IMR-90 (cell line): Measurements from ENCODE around the gene EPAS1. TPM values are rescaled to one million over a fixed set of nuclear protein-coding genes. Genes with fewer than 3 reads are reported as not detected.

Experiments used
- ATAC-seq: fragments of 200-7000 bp; cut with Tn5 transposase; 2 replicates; pipeline ENCODE4 v1.9.1; 2020; ENCODE audit warnings: low read depth, mild to moderate bottlenecking, moderate library complexity
- BruUV-seq: library from RNA; stranded (reverse); fragments of 400-500 nt; replicated peaks from 2 replicates; lab custom pipeline; 2021; lab: Mats Ljungman, UMichigan
- CTCF ChIA-PET: fragments of 300-600 bp; formaldehyde crosslinking; extraction: SDS; loops from one replicate; lab custom pipeline; 2021; ENCODE audit warnings: antibody characterized with exemption; lab: Yijun Ruan, JAX
- POLR2A ChIA-PET: fragments of 300-600 bp; sonication (Branson Sonifier 250); formaldehyde crosslinking; loops from one replicate; lab custom pipeline; 2022; ENCODE audit warnings: antibody characterized with exemption; ENCODE audit not compliant: unreplicated experiment; lab: Charles Lee
- DNase-seq: peaks from one replicate; pipeline ENCODE4 v3.0.0; 2013
- H2AFZ ChIP-seq: replicated peaks from 2 replicates; pipeline ENCODE3; 2013; ENCODE audit warnings: low read length, mild to moderate bottlenecking; ENCODE audit not compliant: poor library complexity
- H2AK5ac ChIP-seq: 2 replicates; pipeline ENCODE4 v1.6.1; 2013; ENCODE audit warnings: low read depth, low read length, inconsistent platforms
- H2AK9ac ChIP-seq: replicated peaks from 2 replicates; pipeline ENCODE3; 2013; ENCODE audit warnings: mild to moderate bottlenecking, low read depth, low read length, moderate library complexity; ENCODE audit not compliant: poor library complexity
- H2BK120ac ChIP-seq: 2 replicates; pipeline ENCODE4 v1.6.1; 2013; ENCODE audit warnings: low read depth, low read length, inconsistent platforms
- H2BK15ac ChIP-seq: 3 replicates; pipeline ENCODE4 v1.6.1; 2013; ENCODE audit warnings: low read depth, low read length, inconsistent platforms
- H2BK20ac ChIP-seq: 2 replicates; pipeline ENCODE4 v1.6.1; 2013; ENCODE audit warnings: low read depth, mild to moderate bottlenecking, inconsistent platforms, low read length, moderate library complexity
- H2BK5ac ChIP-seq: 2 replicates; pipeline ENCODE4 v1.6.1; 2013; ENCODE audit warnings: mild to moderate bottlenecking, low read depth, low read length, inconsistent platforms; ENCODE audit not compliant: poor library complexity, severe bottlenecking
- H3K14ac ChIP-seq: replicated peaks from 2 replicates; pipeline ENCODE4 v1.6.1; 2013; ENCODE audit warnings: low read depth, low read length, inconsistent platforms
- H3K18ac ChIP-seq: 2 replicates; pipeline ENCODE4 v1.6.1; 2013; ENCODE audit warnings: low read depth, low read length, control low read depth
- H3K23ac ChIP-seq: 2 replicates; pipeline ENCODE4 v1.6.1; 2013; ENCODE audit warnings: low read depth, low read length, inconsistent platforms
- H3K27ac ChIP-seq: 2 replicates; pipeline ENCODE4 v1.5.1; 2013; ENCODE audit warnings: mild to moderate bottlenecking, control low read depth, low read length; ENCODE audit not compliant: insufficient read depth
- H3K27me3 ChIP-seq: 2 replicates; pipeline ENCODE4 v1.6.1; 2013; ENCODE audit warnings: low read length; ENCODE audit not compliant: control insufficient read depth, insufficient read depth
- H3K36me3 ChIP-seq: 2 replicates; pipeline ENCODE4 v1.6.1; 2013; ENCODE audit warnings: low read length, mixed read lengths; ENCODE audit not compliant: control insufficient read depth, insufficient read depth
- H3K4ac ChIP-seq: 2 replicates; pipeline ENCODE4 v1.6.1; 2013; ENCODE audit warnings: low read depth, low read length, inconsistent platforms
- H3K4me1 ChIP-seq: 2 replicates; pipeline ENCODE4 v1.6.1; 2013; ENCODE audit warnings: low read length, mixed read lengths; ENCODE audit not compliant: control insufficient read depth, insufficient read depth
- H3K4me2 ChIP-seq: 2 replicates; pipeline ENCODE4 v1.6.1; 2013; ENCODE audit warnings: low read depth, mild to moderate bottlenecking, control low read depth, low read length, moderate library complexity
- H3K4me3 ChIP-seq: 2 replicates; pipeline ENCODE4 v1.5.1; 2013; ENCODE audit warnings: low read depth, mild to moderate bottlenecking, control low read depth, low read length, moderate library complexity; ENCODE audit not compliant: insufficient read depth
- H3K56ac ChIP-seq: 2 replicates; pipeline ENCODE4 v1.6.1; 2013; ENCODE audit warnings: low read length, inconsistent platforms; ENCODE audit not compliant: insufficient read depth; ENCODE audit errors: extremely low read depth
- H3K79me1 ChIP-seq, 2 experiments: 2 replicates each; pipeline ENCODE4 v1.6.1; 2013; ENCODE audit warnings: low read length in 2 of 2, inconsistent platforms in 1 of 2, low read depth in 1 of 2
- H3K9ac ChIP-seq: 2 replicates; pipeline ENCODE4 v1.6.1; 2013; ENCODE audit warnings: low read depth, low read length, control low read depth
- H3K9me1 ChIP-seq: 2 replicates; pipeline ENCODE4 v1.6.1; 2013; ENCODE audit warnings: low read length, inconsistent platforms; ENCODE audit not compliant: insufficient read depth
- H3K9me3 ChIP-seq: 2 replicates; pipeline ENCODE4 v1.6.1; 2013; ENCODE audit warnings: low read length; ENCODE audit not compliant: control insufficient read depth, insufficient read depth
- H4K20me1 ChIP-seq: 2 replicates; pipeline ENCODE4 v1.6.1; 2013; ENCODE audit warnings: low read length, inconsistent platforms; ENCODE audit not compliant: insufficient read depth
- H4K5ac ChIP-seq: 2 replicates; pipeline ENCODE4 v1.6.1; 2013; ENCODE audit warnings: mild to moderate bottlenecking, low read depth, low read length, control low read depth
- H4K8ac ChIP-seq, 2 experiments: 2 replicates each; pipeline ENCODE4 v1.6.1; 2013; ENCODE audit warnings: low read depth in 2 of 2, low read length in 2 of 2, control low read depth in 1 of 2, inconsistent platforms in 1 of 2
- H4K91ac ChIP-seq: 2 replicates; pipeline ENCODE4 v1.6.1; 2013; ENCODE audit warnings: low read depth, low read length, inconsistent platforms; ENCODE audit not compliant: insufficient read depth
- BHLHE40 ChIP-seq: fragments of 150-350 bp; IDR thresholded peaks from 2 replicates; pipeline ENCODE4 v1.6.1; 2016; ENCODE audit warnings: mild to moderate bottlenecking, low read depth, low read length
- CEBPB ChIP-seq: IDR thresholded peaks from 2 replicates; pipeline ENCODE4 v1.6.1; 2012; ENCODE audit warnings: low read depth, low read length, improper control_type of control experiment
- CHD1 ChIP-seq: IDR thresholded peaks from 2 replicates; pipeline ENCODE4 v1.6.1; 2012; ENCODE audit warnings: low read depth, low read length, improper control_type of control experiment
- CTCF ChIP-seq: conservative IDR thresholded peaks from 2 replicates; pipeline ENCODE4 v1.5.1; 2012; ENCODE audit warnings: mild to moderate bottlenecking, low read depth, low read length, improper control_type of control experiment
- ELK1 ChIP-seq: fragments of 150-350 bp; IDR thresholded peaks from 2 replicates; pipeline ENCODE4 v1.6.1; 2016; ENCODE audit warnings: low read depth, mild to moderate bottlenecking, low read length, moderate library complexity, borderline replicate concordance
- MAFK ChIP-seq: IDR thresholded peaks from 2 replicates; pipeline ENCODE4 v1.6.1; 2012; ENCODE audit warnings: low read depth, low read length, improper control_type of control experiment
- MAZ ChIP-seq: IDR thresholded peaks from 2 replicates; pipeline ENCODE4 v1.6.1; 2012; ENCODE audit warnings: low read depth, mild to moderate bottlenecking, low read length, improper control_type of control experiment, moderate library complexity, borderline replicate concordance
- MXI1 ChIP-seq: IDR thresholded peaks from 2 replicates; pipeline ENCODE4 v1.6.1; 2012; ENCODE audit warnings: low read depth, mild to moderate bottlenecking, low read length, moderate library complexity, borderline replicate concordance
- NFE2L2 ChIP-seq: fragments of 150-350 bp; IDR thresholded peaks from 2 replicates; pipeline ENCODE4 v1.6.1; 2016; ENCODE audit warnings: low read depth, mild to moderate bottlenecking, low read length
- POLR2A ChIP-seq: IDR thresholded peaks from 2 replicates; pipeline ENCODE4 v1.6.1; 2012; ENCODE audit warnings: mild to moderate bottlenecking, low read depth, low read length
- RAD21 ChIP-seq: IDR thresholded peaks from 2 replicates; pipeline ENCODE4 v1.6.1; 2012; ENCODE audit warnings: low read length, improper control_type of control experiment
- RCOR1 ChIP-seq: IDR thresholded peaks from 2 replicates; pipeline ENCODE4 v1.6.1; 2012; ENCODE audit warnings: mild to moderate bottlenecking, low read length, improper control_type of control experiment; ENCODE audit not compliant: insufficient replicate concordance
- RFX5 ChIP-seq: IDR thresholded peaks from 2 replicates; pipeline ENCODE4 v1.8.0; 2012; ENCODE audit warnings: low read depth, mild to moderate bottlenecking, low read length, moderate library complexity
- SMC3 ChIP-seq: fragments of 150-350 bp; IDR thresholded peaks from 2 replicates; pipeline ENCODE4 v1.6.1; 2016; ENCODE audit warnings: low read depth, mild to moderate bottlenecking, antibody characterized with exemption, low read length, moderate library complexity
- USF2 ChIP-seq: fragments of 150-350 bp; IDR thresholded peaks from 2 replicates; pipeline ENCODE4 v1.6.1; 2017; ENCODE audit warnings: mild to moderate bottlenecking, antibody characterized with exemption, low read length, low read depth
- WGBS, 2 experiments: methylation state at CpG; one replicate each; pipeline versions ENCODE4 v1.1.5 to v1.1.7; 2013; ENCODE audit warnings: missing lambda C conversion rate in 2 of 2; ENCODE audit not compliant: insufficient read length in 1 of 2; ENCODE audit errors: extremely low coverage in 2 of 2; 5-methylcytosine and 5-hydroxymethylcytosine counted together
- dilution Hi-C: fragments of 300-500 bp; cut with HindIII; formaldehyde crosslinking; loops from one replicate; pipeline ENCODE4 v1.14.3; 2018; ENCODE audit warnings: low sequenced_read_pairs; ENCODE audit not compliant: unreplicated experiment
- in situ Hi-C: fragments of 300-500 bp; cut with MboI; formaldehyde crosslinking; loops from 3 replicates; pipeline ENCODE4 v1.14.3; 2019; ENCODE audit warnings: low sequenced_read_pairs, inconsistent platforms, mixed read lengths
- intact Hi-C: fragments of 100-400 bp; cut with micrococcal nuclease; formaldehyde crosslinking; loops from 2 replicates; pipeline ENCODE4 v1.10.0; 2022
- polyA plus RNA-seq, 3 experiments: library from polyadenylated mRNA; depleted of rRNA; stranded (reverse); fragments of >200 nt; gene quantifications; 2 replicates each; pipeline ENCODE4 v1.2.3, GENCODE V29; 2012; ENCODE audit warnings: low replicate concordance in 1 of 3
- total RNA-seq: library from RNA; depleted of rRNA; stranded (reverse); fragments of >200 nt; gene quantifications from 2 replicates; pipeline ENCODE4 v1.2.3, GENCODE V29; 2012

Gene EPAS1
- total and polyA plus RNA-seq, 2 of the 4 experiments (the other 2 are of a cell fraction): 40.7 to 120 TPM

- Histone ChIP-seq H3K18ac (no peak overlapping the region), H4K8ac (no peak overlapping the region), H2AK9ac (no peak overlapping the region), H2BK20ac (no peak overlapping the region), H2BK15ac (no peak overlapping the region), H2BK5ac (no peak overlapping the region), H4K5ac (no peak overlapping the region), H3K79me1 (no peaks in the 10 kb centered on the region), H2BK120ac (no peak overlapping the region), H2AFZ (no peak overlapping the region), H3K27ac (no peak overlapping the region), H3K36me3 (no peaks in the 10 kb centered on the region), H4K91ac (no peak overlapping the region), H2AK5ac (no peak overlapping the region), H4K20me1 (no peaks in the 10 kb centered on the region), H3K27me3 (no peaks in the 10 kb centered on the region), H3K9ac (no peak overlapping the region), H3K4ac (no peak overlapping the region), H3K4me2 (no peak overlapping the region), H3K9me3 (no peaks in the 10 kb centered on the region), H3K4me3 (no peak overlapping the region), H3K56ac (no peak overlapping the region), H3K4me1 (no peaks in the 10 kb centered on the region), H3K14ac (no peak overlapping the region), H3K9me1 (no peaks in the 10 kb centered on the region), H3K23ac (no peak overlapping the region)
- intact Hi-C loops (loop anchor here (5.0 kb wide), 1 partner anchor 37 kb away; no protein-coding TSS in a partner anchor), in situ Hi-C loops (no loop called here), dilution Hi-C loops (no loop called here)
- BruUV-seq: no TSS peak
- WGBS, 2 experiments: no CpG with 5 or more reads among the region's 1 CpG
- ChIA-PET POLR2A (no interaction called here), CTCF (no interaction called here)
- DNase-seq (no peak), ATAC-seq (no peak)
- no peak for TF ChIP-seq MXI1
- no peak for TF ChIP-seq MAFK
- no peak for TF ChIP-seq CEBPB
- no peak for TF ChIP-seq USF2
- no peak for TF ChIP-seq POLR2A
- no peak for TF ChIP-seq NFE2L2
- TF ChIP-seq SMC3: no peak
- no peak for TF ChIP-seq BHLHE40
- no peak for TF ChIP-seq RAD21
- TF ChIP-seq RCOR1: no peak
- TF ChIP-seq ELK1: no peak
- TF ChIP-seq CTCF: no peak
- TF ChIP-seq MAZ: no peak
- no peak for TF ChIP-seq RFX5
- TF ChIP-seq CHD1: no peak
Measured at GRCh38 chr2:46400016-46400415, 102.8 kb downstream of the EPAS1 start.
